ENCODE measurements around the gene STRN3.
A peak's percentile ranks its signal among the peaks of the same experiment; 100 is the strongest.
"Not testable (repeated sequence)": the region's sequence is repeated elsewhere in the genome, so short reads cannot be mapped to it uniquely, and the experiment has no call there.

The STRN3 gene

GRCh38 chr14:30903285-30904124 lies 122.7 kb downstream of the STRN3 start:
- no peak for DNase-seq

GRCh38 chr14:30897121-30897520 lies 129.1 kb downstream of the STRN3 start:
- not testable (repeated sequence) for DNase-seq

- DNase-seq = no peak
These were observed 129.7 kb downstream of the STRN3 start for GRCh38 chr14:30896435-30896834.

GRCh38 chr14:30894923-30895515 lies 131.2 kb downstream of the STRN3 start:
- no peak for DNase-seq

GRCh38 chr14:30893819-30894218 lies 132.4 kb downstream of the STRN3 start:
- no peak for DNase-seq

GRCh38 chr14:30889244-30889594 lies 137.0 kb downstream of the STRN3 start:
- DNase-seq = no peak

- no peak for DNase-seq
These were observed 137.5 kb downstream of the STRN3 start for GRCh38 chr14:30888480-30889243.

- no peak for DNase-seq
These were observed 140.1 kb downstream of the STRN3 start for GRCh38 chr14:30885840-30886740.

- no peak for DNase-seq
These were observed 141.3 kb downstream of the STRN3 start for GRCh38 chr14:30884901-30885300.

- DNase-seq = no peak
These were observed 142.5 kb downstream of the STRN3 start for GRCh38 chr14:30883508-30884294.

- no peak for DNase-seq
These were observed 143.7 kb downstream of the STRN3 start for GRCh38 chr14:30882431-30882830.

GRCh38 chr14:30876692-30877091 lies 149.5 kb downstream of the STRN3 start:
- DNase-seq = no peak

GRCh38 chr14:30875788-30876053 lies 150.5 kb downstream of the STRN3 start:
- DNase-seq = no peak

GRCh38 chr14:30874999-30875787 lies 151.0 kb downstream of the STRN3 start:
- DNase-seq = no peak

GRCh38 chr14:30874120-30874998 lies 151.8 kb downstream of the STRN3 start, which contains the start of gene COCH:
TSS of gene COCH (plus strand) at chr14:30874559. CDS start at chr14:30874939, 380 bp downstream.
- peak; percentile 9 for DNase-seq

- no peak for DNase-seq
These were observed 152.7 kb downstream of the STRN3 start for GRCh38 chr14:30873308-30874119.

GRCh38 chr14:30872602-30873001 lies 153.6 kb downstream of the STRN3 start:
- no peak for DNase-seq

- DNase-seq = no peak
These were observed 156.5 kb downstream of the STRN3 start for GRCh38 chr14:30869551-30870155.

GRCh38 chr14:30868736-30869135 lies 157.4 kb downstream of the STRN3 start:
- no peak for DNase-seq

Measured in fibroblast of skin of right quadriceps (primary cell).